ENCODE measurements around the gene C19orf47.

C19orf47 gene

GRCh38 chr19:40348125-40348913 lies at the start of gene C19orf47, which contains the start of gene PLD3:
TSS of gene C19orf47 (minus strand) at chr19:40348397. CDS start at chr19:40341857, 6,540 bp downstream.
TSS of gene PLD3 (plus strand) at chr19:40348695. CDS start at chr19:40366484, 17,789 bp downstream.
- no peaks in the 10 kb centered on the region for H3K9me3 ChIP-seq
- H3K4me3 ChIP-seq (ENCODE audit: low read depth in 1 of 2, low read length in 1 of 2), result peak within 1 kb of the TSS; percentile 67 to 94
- peak; percentile 75 for TF ChIP-seq CTCF (IDR thresholded peaks at IDR 0.05)
- peaks cover 19 to 24% of the 10 kb centered on the region in 2 experiments for H3K4me1 ChIP-seq (ENCODE audit: control insufficient read depth in 1 of 2, insufficient read depth in 1 of 2, low read depth in 1 of 2, low read length in 1 of 2)
- no peaks in the 10 kb centered on the region for H3K27me3 ChIP-seq
- peaks cover under 1% of the 10 kb centered on the region for H3K36me3 ChIP-seq
- peak within 1 kb of the TSS; percentile 83 for H3K27ac ChIP-seq

- TF ChIP-seq CTCF (IDR thresholded peaks at IDR 0.05), result no peak
- Histone ChIP-seq H3K4me3 (ENCODE audit: low read depth in 1 of 2, low read length in 1 of 2) (no peak overlapping the region), H3K27ac (no peak overlapping the region), H3K4me1 (ENCODE audit: control insufficient read depth in 1 of 2, insufficient read depth in 1 of 2, low read depth in 1 of 2, low read length in 1 of 2) (peaks cover 7 to 8% of the 10 kb centered on the region in 2 experiments), H3K36me3 (no peaks in the 10 kb centered on the region), H3K27me3 (peaks cover 39% of the 10 kb centered on the region), H3K9me3 (no peaks in the 10 kb centered on the region)
Measured at GRCh38 chr19:40397568-40397906, 49.3 kb upstream of the C19orf47 start.

- no peaks in the 10 kb centered on the region for H3K9me3 ChIP-seq
- no peaks in the 10 kb centered on the region for H3K36me3 ChIP-seq
- TF ChIP-seq CTCF (IDR thresholded peaks at IDR 0.05), result no peak
Measured at GRCh38 chr19:40396886-40397567, 48.8 kb upstream of the C19orf47 start.

GRCh38 chr19:40395956-40396355 lies 47.8 kb upstream of the C19orf47 start:
- no peaks in the 10 kb centered on the region for H3K9me3 ChIP-seq
- peaks cover 7 to 8% of the 10 kb centered on the region in 2 experiments for H3K4me1 ChIP-seq (ENCODE audit: control insufficient read depth in 1 of 2, insufficient read depth in 1 of 2, low read depth in 1 of 2, low read length in 1 of 2)
- TF ChIP-seq CTCF (IDR thresholded peaks at IDR 0.05), result no peak
- H3K27ac ChIP-seq, result no peak overlapping the region
- H3K36me3 ChIP-seq, result no peaks in the 10 kb centered on the region
- peaks cover 34% of the 10 kb centered on the region for H3K27me3 ChIP-seq
- H3K4me3 ChIP-seq (ENCODE audit: low read depth in 1 of 2, low read length in 1 of 2), result no peak overlapping the region

More at GRCh38 chr19:40396886-40397567, 48.8 kb upstream of the C19orf47 start:
- no peak overlapping the region for H3K27ac ChIP-seq
- H3K27me3 ChIP-seq, result peaks cover 39% of the 10 kb centered on the region
- peaks cover 7 to 8% of the 10 kb centered on the region in 2 experiments for H3K4me1 ChIP-seq (ENCODE audit: control insufficient read depth in 1 of 2, insufficient read depth in 1 of 2, low read depth in 1 of 2, low read length in 1 of 2)
- H3K4me3 ChIP-seq (ENCODE audit: low read depth in 1 of 2, low read length in 1 of 2), result no peak overlapping the region

- Histone ChIP-seq H3K27me3 (peaks cover 31% of the 10 kb centered on the region), H3K4me3 (ENCODE audit: low read depth in 1 of 2, low read length in 1 of 2) (no peak overlapping the region), H3K9me3 (no peaks in the 10 kb centered on the region), H3K36me3 (no peaks in the 10 kb centered on the region), H3K27ac (no peak overlapping the region), H3K4me1 (ENCODE audit: control insufficient read depth in 1 of 2, insufficient read depth in 1 of 2, low read depth in 1 of 2, low read length in 1 of 2) (peaks cover 7 to 8% of the 10 kb centered on the region in 2 experiments)
- TF ChIP-seq CTCF (IDR thresholded peaks at IDR 0.05), result no peak
Measured at GRCh38 chr19:40394816-40395210, 46.6 kb upstream of the C19orf47 start.

All from neutrophil (primary cell).